Nephron (organoid): ENCODE results near the gene PM20D2.
"Not testable (repeated sequence)": the region's sequence is repeated elsewhere in the genome, so short reads cannot be mapped to it uniquely, and the experiment has no call there.

Experiments used
- H3K27ac Mint-ChIP-seq, 3 experiments: 2 replicates each; pipeline ENCODE4 v1.8.0; 2020; ENCODE audit warnings: mixed read lengths in 3 of 3, mild to moderate bottlenecking in 2 of 3, moderate library complexity in 1 of 3
- H3K27me3 Mint-ChIP-seq: 2 replicates; pipeline ENCODE4 v1.8.0; 2021; ENCODE audit warnings: low read depth, mild to moderate bottlenecking, moderate library complexity, mixed read lengths
- H3K36me3 Mint-ChIP-seq: 2 replicates; pipeline ENCODE4 v1.8.0; 2020; ENCODE audit warnings: low read depth, mixed read lengths
- H3K4me1 Mint-ChIP-seq: 2 replicates; pipeline ENCODE4 v1.8.0; 2020; ENCODE audit warnings: mixed read lengths
- H3K4me3 Mint-ChIP-seq, 3 experiments: 2 replicates each; pipeline ENCODE4 v1.8.0; 2020; ENCODE audit warnings: mild to moderate bottlenecking in 3 of 3, mixed read lengths in 3 of 3, moderate library complexity in 2 of 3
- H3K9me3 Mint-ChIP-seq: 2 replicates; pipeline ENCODE4 v1.8.0; 2020; ENCODE audit warnings: mixed read lengths
- TF ChIP-seq, protein P1 (sequence below), 3 experiments: fragments of 200-600 bp; sonication (generic); IDR thresholded peaks; one replicate each; pipeline ENCODE4 v1.5.0; 2021; ENCODE audit warnings: antibody characterized with exemption in 3 of 3; ENCODE audit not compliant: unreplicated experiment in 3 of 3

The PM20D2 gene

DNA sequence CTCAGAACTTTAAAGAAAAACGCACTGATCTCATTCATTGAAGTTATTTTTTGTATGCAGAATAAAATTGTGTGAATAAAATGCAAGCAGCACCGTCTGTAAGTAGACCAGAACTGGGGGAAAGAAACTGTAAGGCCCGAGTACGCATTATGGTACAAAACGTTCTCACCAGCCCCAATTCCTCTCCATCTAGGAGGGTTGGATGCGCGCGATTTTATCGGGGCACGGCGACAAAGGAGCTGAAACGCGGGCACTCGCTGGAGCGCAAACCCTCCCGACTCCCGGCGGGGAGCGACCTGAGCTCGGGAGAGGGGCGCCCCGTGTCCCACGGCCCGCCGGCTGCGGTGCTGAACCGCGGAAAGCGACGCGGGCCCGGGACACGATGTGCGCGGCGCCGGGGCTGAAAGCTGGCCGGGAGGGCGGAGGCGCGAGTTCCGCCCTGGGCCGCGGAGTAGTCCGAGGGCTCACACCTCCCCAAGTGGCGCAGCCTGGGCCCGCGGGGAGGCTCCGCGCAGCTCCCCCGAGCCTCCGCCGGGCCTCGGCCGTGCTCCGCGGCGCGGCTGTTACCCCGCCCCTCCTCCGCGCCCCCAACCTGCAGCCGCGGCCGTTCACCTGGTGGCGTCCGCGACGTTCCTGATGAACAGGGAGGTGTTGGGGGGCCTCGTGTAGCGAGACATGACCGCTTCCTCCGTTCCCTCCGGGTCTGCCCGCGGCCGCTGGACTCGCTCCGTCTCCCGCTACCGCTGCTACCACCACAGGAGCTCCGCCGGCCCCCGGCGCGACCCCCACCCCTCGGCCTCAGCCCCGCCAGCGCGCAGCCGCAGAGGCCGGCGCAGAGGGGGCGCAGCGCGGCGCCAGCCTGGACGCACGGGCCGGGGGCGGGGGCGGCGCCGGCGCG is 28.4 kb upstream of the PM20D2 start, which contains the start of gene SRSF12:
SRSF12 (minus strand) TSS at position 861 of the 898 bp plus-strand sequence; CDS start at position 677, 184 bp downstream.
- TF ChIP-seq, protein P1, sequence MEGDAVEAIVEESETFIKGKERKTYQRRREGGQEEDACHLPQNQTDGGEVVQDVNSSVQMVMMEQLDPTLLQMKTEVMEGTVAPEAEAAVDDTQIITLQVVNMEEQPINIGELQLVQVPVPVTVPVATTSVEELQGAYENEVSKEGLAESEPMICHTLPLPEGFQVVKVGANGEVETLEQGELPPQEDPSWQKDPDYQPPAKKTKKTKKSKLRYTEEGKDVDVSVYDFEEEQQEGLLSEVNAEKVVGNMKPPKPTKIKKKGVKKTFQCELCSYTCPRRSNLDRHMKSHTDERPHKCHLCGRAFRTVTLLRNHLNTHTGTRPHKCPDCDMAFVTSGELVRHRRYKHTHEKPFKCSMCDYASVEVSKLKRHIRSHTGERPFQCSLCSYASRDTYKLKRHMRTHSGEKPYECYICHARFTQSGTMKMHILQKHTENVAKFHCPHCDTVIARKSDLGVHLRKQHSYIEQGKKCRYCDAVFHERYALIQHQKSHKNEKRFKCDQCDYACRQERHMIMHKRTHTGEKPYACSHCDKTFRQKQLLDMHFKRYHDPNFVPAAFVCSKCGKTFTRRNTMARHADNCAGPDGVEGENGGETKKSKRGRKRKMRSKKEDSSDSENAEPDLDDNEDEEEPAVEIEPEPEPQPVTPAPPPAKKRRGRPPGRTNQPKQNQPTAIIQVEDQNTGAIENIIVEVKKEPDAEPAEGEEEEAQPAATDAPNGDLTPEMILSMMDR (IDR thresholded peaks at IDR 0.05; ENCODE audit: unreplicated experiment in 3 of 3): no peak
- peaks cover 7% of the 10 kb centered on the region for H3K4me1 Mint-ChIP-seq
- H3K9me3 Mint-ChIP-seq: no peaks in the 10 kb centered on the region
- peak within 1 kb of the TSS; percentile 77 to 93 (median 89) for H3K27ac Mint-ChIP-seq
- peak within 1 kb of the TSS; percentile 88 to 94 (median 92) for H3K4me3 Mint-ChIP-seq
- H3K27me3 Mint-ChIP-seq: no peaks in the 10 kb centered on the region
- H3K36me3 Mint-ChIP-seq: peaks cover 5% of the 10 kb centered on the region

DNA sequence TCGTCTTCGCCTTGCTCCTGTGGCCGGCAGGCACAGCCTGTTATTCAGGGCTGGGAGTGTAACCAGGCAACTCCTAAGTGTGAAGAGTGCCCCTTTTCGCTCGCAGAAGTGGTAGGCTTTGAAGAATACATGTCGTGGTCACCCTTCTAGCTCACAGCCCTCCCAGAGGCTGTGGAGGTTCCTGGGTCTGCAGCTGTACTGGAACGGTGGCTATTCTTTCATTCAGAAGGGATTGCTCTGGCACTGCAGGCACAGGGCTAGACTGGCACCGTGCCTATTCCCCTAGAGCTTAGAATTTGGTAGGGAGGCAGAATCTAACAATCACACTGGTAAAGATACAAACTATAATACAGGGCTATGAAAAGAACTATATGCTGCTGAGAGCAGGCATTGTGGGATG is 26.9 kb upstream of the PM20D2 start:
- peaks cover 7% of the 10 kb centered on the region for H3K4me1 Mint-ChIP-seq
- no peaks in the 10 kb centered on the region for H3K9me3 Mint-ChIP-seq
- H3K36me3 Mint-ChIP-seq: peaks cover under 1% of the 10 kb centered on the region
- H3K4me3 Mint-ChIP-seq: peak overlapping the region; percentile 80 to 82 (median 81)
- no peaks in the 10 kb centered on the region for H3K27me3 Mint-ChIP-seq
- peak overlapping the region; percentile 7 to 60 (median 13) for H3K27ac Mint-ChIP-seq
- TF ChIP-seq, protein P1 (IDR thresholded peaks at IDR 0.05; ENCODE audit: unreplicated experiment in 3 of 3): no peak

DNA sequence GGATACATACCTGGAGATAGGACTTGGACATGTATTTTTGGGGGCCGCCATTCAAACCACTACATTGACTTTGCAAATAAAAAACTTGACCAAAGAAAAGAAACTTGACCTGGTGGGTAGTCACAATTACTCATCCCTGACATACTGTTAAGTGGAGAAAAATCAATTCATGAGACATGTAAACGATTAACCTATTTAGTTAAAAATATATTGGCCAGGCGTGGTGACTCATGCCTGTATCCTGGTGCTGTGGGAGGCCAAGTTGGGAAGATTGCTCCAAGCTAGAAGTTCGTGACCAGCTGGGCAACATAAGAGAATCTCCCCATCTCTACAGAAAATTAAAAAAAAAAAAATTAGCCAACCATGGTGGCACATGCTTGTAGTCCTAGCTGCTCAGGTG is 25.5 kb upstream of the PM20D2 start:
- Mint-ChIP-seq H3K27me3 (no peaks in the 10 kb centered on the region), H3K36me3 (no peaks in the 10 kb centered on the region), H3K9me3 (peaks cover 2% of the 10 kb centered on the region), H3K4me1 (peaks cover 7% of the 10 kb centered on the region), H3K4me3 (peak overlapping the region; percentile 51 to 66 (median 54)), H3K27ac (peak overlapping the region; percentile 31 to 89 (median 62))
- TF ChIP-seq, protein P1 (IDR thresholded peaks at IDR 0.05; ENCODE audit: unreplicated experiment in 3 of 3): no peak

DNA sequence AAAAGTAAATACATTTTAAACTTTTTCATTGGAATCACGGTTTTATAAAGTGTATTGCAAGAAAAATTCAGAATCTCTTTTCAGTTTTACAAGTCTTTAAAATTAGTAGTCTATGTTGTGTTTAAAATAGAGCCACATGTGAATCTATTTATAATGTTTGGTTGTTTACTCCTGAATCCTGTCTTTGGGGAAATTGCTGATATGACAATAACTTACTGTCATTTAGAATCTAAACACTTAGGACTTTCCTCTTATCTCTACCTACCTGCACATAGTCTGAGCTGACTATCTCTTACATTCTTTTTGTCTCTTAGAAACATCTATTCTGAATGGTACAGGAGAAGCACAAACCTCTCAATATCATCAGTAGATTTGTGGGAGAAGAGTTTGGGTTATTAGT is 23.9 kb upstream of the PM20D2 start:
- Mint-ChIP-seq H3K27me3 (no peaks in the 10 kb centered on the region), H3K4me3 (no peak overlapping the region), H3K27ac (peak overlapping the region in 1 of 3 experiments; percentile 11), H3K4me1 (peaks cover 4% of the 10 kb centered on the region), H3K9me3 (peaks cover 2% of the 10 kb centered on the region), H3K36me3 (peaks cover 2% of the 10 kb centered on the region)
- TF ChIP-seq, protein P1 (IDR thresholded peaks at IDR 0.05; ENCODE audit: unreplicated experiment in 3 of 3): no peak

DNA sequence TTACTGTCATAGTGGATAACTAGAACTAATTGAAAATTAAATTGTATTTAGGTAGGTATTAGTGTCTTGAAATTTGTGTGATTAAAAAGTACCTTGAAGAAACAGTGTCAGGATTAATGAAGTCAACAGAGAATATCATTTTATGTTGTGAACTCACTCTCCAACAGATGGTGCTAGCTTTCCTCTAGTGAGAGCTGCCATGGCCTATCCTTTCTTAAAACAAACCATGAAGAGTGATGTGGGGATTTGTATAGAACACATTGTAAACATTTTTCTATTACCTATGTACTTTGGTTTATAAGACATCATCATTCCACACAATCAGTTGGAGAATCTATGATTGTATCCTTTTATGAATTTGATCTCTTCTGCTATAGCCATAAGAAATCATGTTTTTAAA is 23.2 kb upstream of the PM20D2 start:
- peak overlapping the region in 2 of 3 experiments; percentile 23 to 45 for H3K27ac Mint-ChIP-seq
- peaks cover 3% of the 10 kb centered on the region for H3K36me3 Mint-ChIP-seq
- TF ChIP-seq, protein P1 (IDR thresholded peaks at IDR 0.05; ENCODE audit: unreplicated experiment in 3 of 3): peak; percentile 60 to 72 (median 60)
- H3K4me3 Mint-ChIP-seq: no peak overlapping the region
- no peaks in the 10 kb centered on the region for H3K27me3 Mint-ChIP-seq
- no peaks in the 10 kb centered on the region for H3K4me1 Mint-ChIP-seq
- peaks cover 2% of the 10 kb centered on the region for H3K9me3 Mint-ChIP-seq

DNA sequence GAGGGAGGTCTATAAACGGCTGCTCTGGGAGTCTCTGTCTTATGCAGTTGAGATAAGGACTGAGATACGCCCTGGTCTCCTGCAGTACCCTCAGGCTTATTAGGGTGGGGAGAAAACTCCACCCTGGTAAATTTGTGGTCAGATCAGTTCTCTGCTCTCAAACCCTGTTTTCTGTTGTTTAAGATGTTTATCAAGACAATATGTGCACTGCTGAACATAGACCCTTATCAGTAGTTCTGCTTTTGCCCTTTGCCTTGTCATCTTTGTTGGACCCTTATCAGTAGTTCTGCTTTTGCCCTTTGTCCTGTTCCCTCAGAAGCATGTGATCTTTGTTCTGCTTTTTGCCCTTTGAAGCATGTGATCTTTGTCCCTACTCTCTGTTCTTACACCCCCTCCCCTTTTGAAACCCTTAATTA is 17.6 kb upstream of the PM20D2 start:
- not testable (repeated sequence) for H3K4me1 Mint-ChIP-seq, H3K27me3 Mint-ChIP-seq, H3K9me3 Mint-ChIP-seq, H3K4me3 Mint-ChIP-seq, H3K27ac Mint-ChIP-seq
- H3K36me3 Mint-ChIP-seq: peaks cover 19% of the 10 kb centered on the region
